Adipocyte (in vitro differentiated cells): ENCODE data around the gene GDE1.

Source experiments
- DNase-seq: peaks from one replicate; pipeline ENCODE4 v3.0.0-alpha.2; 2015; ENCODE audit warnings: low read depth
- H3K27me3 ChIP-seq: replicated peaks from 2 replicates; pipeline ENCODE4 v1.7.0; 2013; ENCODE audit warnings: mild to moderate bottlenecking, low read length, moderate library complexity; ENCODE audit not compliant: control insufficient read depth, insufficient read depth
- H3K36me3 ChIP-seq: 2 replicates; pipeline ENCODE4 v1.7.0; 2013; ENCODE audit warnings: low read length, mild to moderate bottlenecking, moderate library complexity; ENCODE audit not compliant: control insufficient read depth, insufficient read depth, severe bottlenecking
- H3K4me1 ChIP-seq: 2 replicates; pipeline ENCODE4 v1.7.0; 2013; ENCODE audit warnings: mild to moderate bottlenecking, low read length, moderate library complexity; ENCODE audit not compliant: control insufficient read depth, insufficient read depth
- H3K4me3 ChIP-seq: 2 replicates; pipeline ENCODE4 v1.7.0; 2013; ENCODE audit warnings: mild to moderate bottlenecking, low read length, moderate library complexity
- H3K9ac ChIP-seq: 2 replicates; pipeline ENCODE4 v1.7.0; 2013; ENCODE audit warnings: mild to moderate bottlenecking, low read length, moderate library complexity
- H3K9me3 ChIP-seq: 2 replicates; pipeline ENCODE4 v1.7.0; 2013; ENCODE audit warnings: mild to moderate bottlenecking, low read length, moderate library complexity; ENCODE audit not compliant: control insufficient read depth

The GDE1 gene, protein sequence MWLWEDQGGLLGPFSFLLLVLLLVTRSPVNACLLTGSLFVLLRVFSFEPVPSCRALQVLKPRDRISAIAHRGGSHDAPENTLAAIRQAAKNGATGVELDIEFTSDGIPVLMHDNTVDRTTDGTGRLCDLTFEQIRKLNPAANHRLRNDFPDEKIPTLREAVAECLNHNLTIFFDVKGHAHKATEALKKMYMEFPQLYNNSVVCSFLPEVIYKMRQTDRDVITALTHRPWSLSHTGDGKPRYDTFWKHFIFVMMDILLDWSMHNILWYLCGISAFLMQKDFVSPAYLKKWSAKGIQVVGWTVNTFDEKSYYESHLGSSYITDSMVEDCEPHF

DNA sequence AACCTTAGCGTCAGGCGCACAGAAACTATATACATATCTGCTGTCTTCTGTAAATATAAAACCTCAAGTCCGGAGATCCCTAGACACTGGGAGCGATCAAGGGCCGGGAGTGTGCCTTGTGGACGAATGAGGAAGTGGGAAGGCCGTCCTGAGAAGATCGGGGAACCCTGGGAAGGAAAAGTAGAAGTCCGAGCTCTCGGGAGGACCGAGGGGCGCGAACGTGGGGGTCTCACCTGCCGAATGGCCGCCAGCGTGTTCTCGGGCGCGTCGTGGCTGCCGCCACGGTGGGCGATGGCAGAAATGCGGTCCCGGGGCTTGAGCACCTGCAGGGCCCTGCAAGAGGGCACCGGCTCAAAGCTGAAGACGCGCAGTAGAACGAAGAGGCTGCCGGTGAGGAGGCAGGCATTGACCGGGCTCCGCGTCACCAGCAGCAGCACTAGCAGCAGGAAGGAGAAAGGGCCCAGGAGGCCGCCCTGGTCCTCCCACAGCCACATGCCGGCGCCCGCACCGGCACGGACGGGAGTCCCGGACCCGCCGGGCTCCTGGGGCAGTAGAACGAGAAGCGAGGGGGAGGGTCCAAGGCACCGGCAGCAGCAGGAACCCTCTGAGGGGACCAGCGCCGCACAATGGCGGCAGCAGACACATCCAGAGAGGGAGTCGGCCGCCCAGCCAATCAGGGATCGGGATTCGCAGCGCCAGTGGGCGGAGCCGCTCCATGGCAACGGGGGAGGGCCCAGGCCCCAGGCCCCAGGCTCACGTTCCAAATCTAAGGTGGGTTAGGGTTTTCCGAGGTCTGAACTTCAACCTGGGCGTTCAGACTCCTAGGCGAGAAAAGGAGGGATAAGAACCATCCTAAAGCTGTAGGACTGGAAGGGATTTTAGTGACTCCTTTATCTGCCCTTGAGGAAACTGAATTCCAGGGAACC, at the start of gene GDE1:
GDE1 (minus strand) TSS at position 628 of the 926 bp plus-strand sequence; CDS start at position 494, 134 bp downstream.
- peak; percentile 98 for DNase-seq
- peaks cover 37% of the 10 kb centered on the region for H3K4me1 ChIP-seq
- peaks cover 3% of the 10 kb centered on the region for H3K36me3 ChIP-seq
- H3K9ac ChIP-seq: peak within 1 kb of the TSS; percentile 92
- no peaks in the 10 kb centered on the region for H3K27me3 ChIP-seq
- no peaks in the 10 kb centered on the region for H3K9me3 ChIP-seq
- peak within 1 kb of the TSS; percentile 84 for H3K4me3 ChIP-seq

- Histone ChIP-seq H3K27me3 (no peaks in the 10 kb centered on the region), H3K9ac (no peak overlapping the region), H3K4me3 (no peak overlapping the region), H3K9me3 (no peaks in the 10 kb centered on the region), H3K36me3 (peaks cover 73% of the 10 kb centered on the region), H3K4me1 (no peaks in the 10 kb centered on the region)
- no peak for DNase-seq
These were observed 45.7 kb upstream of the GDE1 start for GRCh38 chr16:19567560-19567959.

GRCh38 chr16:19566362-19566761, 44.5 kb upstream of the GDE1 start:
- H3K27me3 ChIP-seq: no peaks in the 10 kb centered on the region
- no peak overlapping the region for H3K4me3 ChIP-seq
- H3K36me3 ChIP-seq: peaks cover 64% of the 10 kb centered on the region
- H3K4me1 ChIP-seq: no peaks in the 10 kb centered on the region
- no peak overlapping the region for H3K9ac ChIP-seq
- H3K9me3 ChIP-seq: no peaks in the 10 kb centered on the region
- no peak for DNase-seq

DNA sequence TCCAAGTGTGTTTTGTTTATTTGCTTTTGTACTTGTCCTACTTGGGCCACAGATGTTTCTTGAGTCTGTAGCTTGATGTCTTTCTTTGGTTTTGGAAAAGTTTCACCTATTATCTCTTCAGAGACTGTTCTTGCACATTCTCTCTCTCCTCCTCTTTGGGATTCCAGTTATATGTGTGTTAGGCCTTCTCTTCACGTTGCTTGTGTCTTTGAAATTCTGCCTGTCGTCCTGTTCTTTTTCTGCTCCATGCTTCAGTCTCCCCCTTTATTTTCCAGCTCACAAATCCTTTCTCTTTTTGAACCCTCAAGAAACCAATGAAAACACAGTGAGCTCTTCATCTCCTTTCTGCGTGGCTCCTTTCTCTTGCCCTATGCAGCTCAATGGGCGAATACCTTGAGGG, 41.5 kb upstream of the GDE1 start:
- H3K9me3 ChIP-seq: no peaks in the 10 kb centered on the region
- peaks cover 42% of the 10 kb centered on the region for H3K36me3 ChIP-seq
- no peak overlapping the region for H3K4me3 ChIP-seq
- DNase-seq: no peak
- no peaks in the 10 kb centered on the region for H3K4me1 ChIP-seq
- no peak overlapping the region for H3K9ac ChIP-seq
- no peaks in the 10 kb centered on the region for H3K27me3 ChIP-seq

DNA sequence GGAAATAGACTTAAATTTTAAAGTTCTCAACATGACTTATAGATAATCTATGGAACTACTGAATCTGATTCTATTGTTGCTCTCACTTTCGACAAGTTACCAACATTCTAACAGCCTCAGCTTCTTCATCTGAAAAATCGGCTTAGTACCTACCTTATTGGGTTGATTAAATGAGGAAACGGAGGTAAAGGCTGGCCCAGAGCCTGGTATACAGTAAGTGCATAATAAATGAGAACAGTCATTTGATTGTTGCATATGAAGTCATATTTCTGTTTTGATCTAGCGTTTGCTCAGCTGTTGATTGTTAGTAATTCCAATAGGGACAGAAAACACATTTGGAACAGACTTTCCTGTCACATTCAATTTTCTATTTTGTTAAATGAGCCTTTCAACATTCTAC, 38.2 kb upstream of the GDE1 start:
- no peak for DNase-seq
- no peaks in the 10 kb centered on the region for H3K9me3 ChIP-seq
- H3K36me3 ChIP-seq: peaks cover 11% of the 10 kb centered on the region
- H3K27me3 ChIP-seq: no peaks in the 10 kb centered on the region
- H3K4me1 ChIP-seq: peaks cover 7% of the 10 kb centered on the region
- H3K9ac ChIP-seq: no peak overlapping the region
- no peak overlapping the region for H3K4me3 ChIP-seq

DNA sequence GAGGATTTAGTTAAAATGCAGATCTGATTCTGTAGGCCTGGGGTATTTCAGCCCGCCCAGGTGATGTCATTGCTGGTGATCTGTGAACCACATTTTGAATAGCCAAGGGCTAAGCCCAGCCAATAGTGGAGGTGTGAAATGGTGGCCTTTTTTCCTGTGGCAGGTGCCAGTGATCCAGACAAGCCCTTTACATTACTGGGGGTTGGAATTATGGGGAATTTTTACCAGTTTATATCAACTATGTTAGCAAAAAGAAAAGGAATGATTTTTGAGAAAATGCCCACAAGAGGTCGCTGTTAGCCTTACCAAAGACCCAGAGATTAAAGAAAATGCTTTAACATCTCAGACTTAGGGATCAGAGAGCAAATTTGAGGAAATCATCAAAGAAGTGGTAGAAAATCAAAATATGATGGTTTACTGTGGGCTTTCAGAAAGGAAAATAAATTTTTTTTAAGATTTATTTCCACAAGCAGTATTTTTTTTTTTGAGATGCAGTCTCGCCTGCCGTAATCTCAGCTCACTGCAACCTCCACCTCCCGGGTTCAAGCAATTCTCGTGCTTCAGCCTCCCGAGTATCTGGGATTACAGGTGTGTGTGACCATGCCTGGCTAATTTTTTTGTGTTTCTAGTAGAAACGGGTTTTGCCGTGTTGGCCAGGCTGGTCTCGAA, 37.5 kb upstream of the GDE1 start:
- H3K4me1 ChIP-seq: peaks cover 10% of the 10 kb centered on the region
- H3K27me3 ChIP-seq: no peaks in the 10 kb centered on the region
- peaks cover 6% of the 10 kb centered on the region for H3K36me3 ChIP-seq
- H3K4me3 ChIP-seq: no peak overlapping the region
- H3K9me3 ChIP-seq: no peaks in the 10 kb centered on the region
- DNase-seq: peak; percentile 88
- H3K9ac ChIP-seq: no peak overlapping the region

- peak; percentile 61 for DNase-seq
- Histone ChIP-seq H3K9me3 (no peaks in the 10 kb centered on the region), H3K27me3 (no peaks in the 10 kb centered on the region), H3K36me3 (peaks cover 4% of the 10 kb centered on the region), H3K4me3 (peak overlapping the region; percentile 93), H3K9ac (peak overlapping the region; percentile 96), H3K4me1 (peaks cover 10% of the 10 kb centered on the region)
These were observed 34.3 kb upstream of the GDE1 start for GRCh38 chr16:19555938-19556771.

DNA sequence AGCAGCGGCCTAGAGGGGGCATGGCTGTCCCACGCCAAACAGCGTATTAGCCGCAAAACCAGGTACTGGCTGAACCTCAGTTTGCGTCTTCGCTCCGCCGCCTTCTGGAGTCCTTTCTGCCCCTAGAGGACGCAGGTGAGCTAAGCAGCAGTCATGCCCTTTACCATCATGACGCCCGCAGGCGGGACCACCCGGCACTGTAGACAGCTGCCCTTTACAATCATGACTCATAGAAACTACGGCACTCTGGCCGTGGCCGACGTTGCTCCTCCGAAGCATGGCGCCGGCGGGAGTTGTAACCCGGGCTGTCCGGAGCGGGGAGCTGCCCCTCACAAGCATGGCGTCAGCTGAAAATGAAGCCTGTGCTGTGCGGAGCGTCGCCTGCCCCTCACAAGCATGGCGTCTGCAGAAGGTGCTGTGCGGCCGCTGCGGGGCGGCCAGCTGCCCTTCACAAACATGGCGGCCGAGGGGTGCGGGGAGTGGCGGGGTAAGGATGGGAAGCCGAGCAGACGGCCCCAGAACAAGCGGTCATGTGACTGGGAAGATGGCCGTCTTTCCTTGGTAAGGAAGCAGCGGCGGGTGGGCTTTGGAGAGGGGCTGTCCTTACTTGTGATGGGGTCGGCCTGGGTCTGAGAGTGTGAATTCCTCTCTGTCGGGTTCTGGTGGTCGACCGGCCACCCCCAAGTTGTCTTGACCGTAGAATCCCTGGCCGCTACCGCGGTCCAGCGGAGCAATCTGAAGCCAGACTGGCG, 33.5 kb upstream of the GDE1 start, which contains the start of gene VPS35L:
VPS35L (plus strand) TSS at position 518 of the 752 bp plus-strand sequence; CDS start at position 545, 27 bp downstream.
- no peaks in the 10 kb centered on the region for H3K27me3 ChIP-seq
- H3K4me1 ChIP-seq: peaks cover 10% of the 10 kb centered on the region
- H3K36me3 ChIP-seq: peaks cover 8% of the 10 kb centered on the region
- peak within 1 kb of the TSS; percentile 93 for H3K4me3 ChIP-seq
- DNase-seq: peak; percentile 99
- H3K9ac ChIP-seq: peak within 1 kb of the TSS; percentile 96
- H3K9me3 ChIP-seq: no peaks in the 10 kb centered on the region

- no peak for DNase-seq
- no peak overlapping the region for H3K4me3 ChIP-seq
- H3K9ac ChIP-seq: no peak overlapping the region
- H3K36me3 ChIP-seq: peaks cover 38% of the 10 kb centered on the region
- no peaks in the 10 kb centered on the region for H3K4me1 ChIP-seq
- H3K9me3 ChIP-seq: no peaks in the 10 kb centered on the region
- H3K27me3 ChIP-seq: no peaks in the 10 kb centered on the region
These were observed 27.8 kb upstream of the GDE1 start for GRCh38 chr16:19549673-19550072.

DNA sequence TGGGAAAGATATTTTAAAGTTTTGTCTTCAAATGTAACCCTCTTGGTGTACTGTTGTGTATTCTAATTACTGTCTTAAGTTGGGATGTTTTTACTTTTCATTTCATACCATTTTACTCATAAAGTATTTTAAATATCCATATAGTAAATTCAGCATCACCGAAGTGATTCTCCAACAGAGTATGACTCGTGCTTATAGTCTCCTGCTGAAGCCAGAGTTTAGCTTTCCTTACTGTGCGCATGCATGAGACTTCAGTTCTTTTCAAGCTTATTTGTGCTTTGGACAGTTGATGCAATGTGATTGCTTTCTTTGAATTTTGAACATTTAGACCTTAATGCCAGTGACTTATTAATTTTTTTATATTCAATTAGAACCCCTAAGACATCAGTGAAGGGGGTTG, 26.2 kb upstream of the GDE1 start:
- no peak for DNase-seq
- no peak overlapping the region for H3K9ac ChIP-seq
- no peaks in the 10 kb centered on the region for H3K9me3 ChIP-seq
- no peak overlapping the region for H3K4me3 ChIP-seq
- no peaks in the 10 kb centered on the region for H3K27me3 ChIP-seq
- H3K36me3 ChIP-seq: peaks cover 50% of the 10 kb centered on the region
- no peaks in the 10 kb centered on the region for H3K4me1 ChIP-seq
